K562 (cell line): ENCODE results near the gene POLR2C. TPM values are rescaled to one million over a fixed set of nuclear protein-coding genes. Genes with fewer than 3 reads are reported as not detected.

Experiments
- ATF7 ChIP-seq: fragments of 450-650 bp; IDR thresholded peaks from 2 replicates; pipeline ENCODE4 v1.7.1; 2014; ENCODE audit warnings: mild to moderate bottlenecking, moderate library complexity
- CHD4 ChIP-seq: fragments of 200-600 bp; sonication (generic); IDR thresholded peaks from 3 replicates; pipeline ENCODE4 v1.6.1; 2012; ENCODE audit warnings: low read depth, mild to moderate bottlenecking, mixed read lengths, low read length, inconsistent platforms; ENCODE audit not compliant: insufficient read depth, insufficient replicate concordance, poor library complexity, severe bottlenecking
- DEAF1 ChIP-seq: fragments of 450-650 bp; formaldehyde crosslinking; IDR thresholded peaks from 2 replicates; pipeline ENCODE4 v1.4.0; 2020; ENCODE audit warnings: mild to moderate bottlenecking, moderate library complexity
- ELF2 ChIP-seq: fragments of 250-450 bp; sonication (Bioruptor Pico); IDR thresholded peaks from 2 replicates; pipeline ENCODE4 v1.5.0; 2021; ENCODE audit warnings: mild to moderate bottlenecking
- GABPB1 ChIP-seq: sonication (generic); formaldehyde crosslinking; IDR thresholded peaks from 2 replicates; pipeline ENCODE4 v1.8.0; 2022; ENCODE audit warnings: mild to moderate bottlenecking, missing genetic modification reagents
- MCM7 ChIP-seq, 2 experiments: fragments of 450-650 bp; IDR thresholded peaks; 2 replicates each; pipeline ENCODE4 v1.6.1; 2016 to 2018
- MECOM ChIP-seq: fragments of 250-450 bp; sonication (Bioruptor Pico); IDR thresholded peaks from 2 replicates; pipeline ENCODE4 v1.8.0; 2022; ENCODE audit warnings: inconsistent platforms
- MEIS2 ChIP-seq: fragments of 450-650 bp; IDR thresholded peaks from 2 replicates; pipeline ENCODE4 v1.6.1; 2014; ENCODE audit warnings: mild to moderate bottlenecking; ENCODE audit not compliant: partially characterized antibody
- NCOA1 ChIP-seq: fragments of 450-650 bp; IDR thresholded peaks from 2 replicates; pipeline ENCODE4 v1.6.1; 2016; ENCODE audit warnings: low read depth
- RFX1 ChIP-seq: fragments of 450-650 bp; IDR thresholded peaks from 2 replicates; pipeline ENCODE4 v1.6.1; 2016; ENCODE audit warnings: mild to moderate bottlenecking, moderate library complexity
- SMAD4 ChIP-seq: fragments of 250-450 bp; sonication (Bioruptor Pico); conservative IDR thresholded peaks from 2 replicates; pipeline ENCODE4 v1.8.0; 2021; ENCODE audit warnings: inconsistent platforms, mild to moderate bottlenecking, moderate library complexity
- TAF15 ChIP-seq: fragments of 200-400 bp; formaldehyde crosslinking; IDR thresholded peaks from 2 replicates; pipeline ENCODE4 v1.6.1; 2017; ENCODE audit warnings: mild to moderate bottlenecking, low read depth, low read length, moderate library complexity
- WHSC1 ChIP-seq: IDR thresholded peaks from one replicate; pipeline ENCODE4 v1.6.1; 2012; ENCODE audit warnings: low read length, control low read depth, inconsistent platforms
- ZNF57 ChIP-seq: fragments of 450-650 bp; formaldehyde crosslinking; IDR thresholded peaks from 2 replicates; pipeline ENCODE4 v1.4.0; 2020; ENCODE audit warnings: mild to moderate bottlenecking, moderate library complexity
- ZNF668 ChIP-seq: fragments of 250-450 bp; sonication (Bioruptor Pico); IDR thresholded peaks from 2 replicates; pipeline ENCODE4 v1.8.0; 2022; ENCODE audit warnings: mild to moderate bottlenecking, inconsistent platforms
- ZNF699 ChIP-seq: fragments of 250-450 bp; sonication (Bioruptor Pico); IDR thresholded peaks from 2 replicates; pipeline ENCODE4 v1.8.0; 2021; ENCODE audit warnings: mild to moderate bottlenecking, moderate library complexity; ENCODE audit not compliant: insufficient replicate concordance
- polyA plus RNA-seq, 8 experiments: library from polyadenylated mRNA; depleted of rRNA in 4 of 8; stranded (reverse) in 5 of 8; unstranded in 3 of 8; fragments of >200 nt; fragmentation: Nextera tagmentation in 2 of 8; fragmentation: Illumina TruSeq in 1 of 8; extraction: Ambion mirVana in 2 of 8; extraction: Trizol in 1 of 8; gene quantifications; 2 replicates each; pipeline versions ENCODE4 v1.2.1 to v1.2.3, GENCODE V29; 2011 to 2014; ENCODE audit warnings: inconsistent platforms in 1 of 8, missing spikeins in 1 of 8
- total RNA-seq, 7 experiments: library from RNA; depleted of rRNA in 6 of 7; stranded (reverse); fragments of >200 nt in 6 of 7; fragmentation: Illumina TruSeq in 2 of 7; extraction: Trizol in 2 of 7; gene quantifications; 2 replicates each; pipeline versions ENCODE4 v1.2.1 to v1.2.3, GENCODE V29; 2011 to 2021; ENCODE audit warnings: low replicate concordance in 1 of 7
- TF ChIP-seq, protein P1 (sequence below), 3 experiments: fragments of 200-800 bp in 1 of 3; sonication (Bioruptor generic) in 1 of 3; sonication (generic) in 1 of 3; formaldehyde crosslinking in 1 of 3; IDR thresholded peaks; 2 replicates each; pipeline versions ENCODE4 v1.6.1 to v1.8.0; 2016 to 2022; ENCODE audit warnings: mild to moderate bottlenecking in 2 of 3, missing compliant biosample characterization in 2 of 3, missing genetic modification characterization in 2 of 3, missing genetic modification reagents in 1 of 3
- TF ChIP-seq, protein P2 (sequence below), 2 experiments: fragments of 450-650 bp; IDR thresholded peaks; 2 replicates each; pipeline ENCODE4 v1.6.1; 2016; ENCODE audit warnings: mild to moderate bottlenecking in 2 of 2, borderline replicate concordance in 1 of 2, low read depth in 1 of 2, moderate library complexity in 1 of 2

Gene POLR2C
- total and polyA plus RNA-seq, 9 of the 15 experiments (the other 6 are each of a cell fraction or from before 2014, with no cell fraction given), result 70.3 to 163 (median 92.3) TPM

DNA sequence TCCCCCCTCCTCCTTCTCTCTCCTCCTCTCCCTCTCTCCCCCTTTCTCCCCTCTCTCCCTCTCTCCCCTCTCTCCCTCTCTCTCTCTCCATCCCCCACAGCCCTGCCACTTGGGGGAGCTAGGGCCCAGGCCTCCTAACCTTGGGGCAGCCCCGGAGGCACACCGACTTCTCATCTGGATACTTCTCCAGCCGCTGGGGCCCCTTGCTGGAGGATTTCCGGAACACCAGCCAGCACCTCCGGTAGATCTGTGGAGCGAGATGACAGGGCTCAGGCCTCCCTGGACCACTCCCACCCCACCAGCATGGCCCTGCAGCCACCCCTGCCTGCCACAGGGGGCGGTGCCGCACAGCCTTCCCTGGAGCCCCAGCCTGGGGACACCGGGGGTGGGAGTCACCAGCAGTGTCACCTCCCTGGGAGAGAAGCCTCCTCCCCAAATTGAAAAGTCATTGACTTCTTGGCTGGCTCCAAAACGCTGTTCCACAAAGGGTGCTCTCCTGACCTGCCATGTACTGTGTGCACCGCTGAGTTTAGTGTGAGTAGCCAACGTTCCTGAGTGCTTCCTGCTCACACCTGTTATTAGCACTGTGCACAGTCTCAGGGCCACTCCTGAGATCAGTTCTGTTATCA is 13.3 kb downstream of the POLR2C start (continued):
- TF ChIP-seq, protein P1, sequence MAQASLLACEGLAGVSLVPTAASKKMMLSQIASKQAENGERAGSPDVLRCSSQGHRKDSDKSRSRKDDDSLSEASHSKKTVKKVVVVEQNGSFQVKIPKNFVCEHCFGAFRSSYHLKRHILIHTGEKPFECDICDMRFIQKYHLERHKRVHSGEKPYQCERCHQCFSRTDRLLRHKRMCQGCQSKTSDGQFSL (CRISPR knock-in tag; IDR thresholded peaks at IDR 0.05), result no peak
- TF ChIP-seq, protein P1 (tag; IDR thresholded peaks at IDR 0.05), result no peak
- TF ChIP-seq MCM7 (IDR thresholded peaks at IDR 0.05) (no peak), GABPB1 (CRISPR knock-in tag) (no peak), ELF2 (CRISPR knock-in tag) (no peak), SMAD4 (no peak), NCOA1 (no peak), ZNF699 (CRISPR knock-in tag) (no peak), MECOM (no peak), ZNF668 (no peak), WHSC1 (no peak), MEIS2 (no peak), RFX1 (no peak), ZNF57 (CRISPR knock-in tag) (no peak), TAF15 (no peak), CHD4 (no peak), DEAF1 (CRISPR knock-in tag) (0 out of 2 replicates have a peak, but pooled peaks have one; percentile 13), ATF7 (0 out of 2 replicates have a peak, but pooled peaks have one; percentile 34)
- TF ChIP-seq, protein P2, sequence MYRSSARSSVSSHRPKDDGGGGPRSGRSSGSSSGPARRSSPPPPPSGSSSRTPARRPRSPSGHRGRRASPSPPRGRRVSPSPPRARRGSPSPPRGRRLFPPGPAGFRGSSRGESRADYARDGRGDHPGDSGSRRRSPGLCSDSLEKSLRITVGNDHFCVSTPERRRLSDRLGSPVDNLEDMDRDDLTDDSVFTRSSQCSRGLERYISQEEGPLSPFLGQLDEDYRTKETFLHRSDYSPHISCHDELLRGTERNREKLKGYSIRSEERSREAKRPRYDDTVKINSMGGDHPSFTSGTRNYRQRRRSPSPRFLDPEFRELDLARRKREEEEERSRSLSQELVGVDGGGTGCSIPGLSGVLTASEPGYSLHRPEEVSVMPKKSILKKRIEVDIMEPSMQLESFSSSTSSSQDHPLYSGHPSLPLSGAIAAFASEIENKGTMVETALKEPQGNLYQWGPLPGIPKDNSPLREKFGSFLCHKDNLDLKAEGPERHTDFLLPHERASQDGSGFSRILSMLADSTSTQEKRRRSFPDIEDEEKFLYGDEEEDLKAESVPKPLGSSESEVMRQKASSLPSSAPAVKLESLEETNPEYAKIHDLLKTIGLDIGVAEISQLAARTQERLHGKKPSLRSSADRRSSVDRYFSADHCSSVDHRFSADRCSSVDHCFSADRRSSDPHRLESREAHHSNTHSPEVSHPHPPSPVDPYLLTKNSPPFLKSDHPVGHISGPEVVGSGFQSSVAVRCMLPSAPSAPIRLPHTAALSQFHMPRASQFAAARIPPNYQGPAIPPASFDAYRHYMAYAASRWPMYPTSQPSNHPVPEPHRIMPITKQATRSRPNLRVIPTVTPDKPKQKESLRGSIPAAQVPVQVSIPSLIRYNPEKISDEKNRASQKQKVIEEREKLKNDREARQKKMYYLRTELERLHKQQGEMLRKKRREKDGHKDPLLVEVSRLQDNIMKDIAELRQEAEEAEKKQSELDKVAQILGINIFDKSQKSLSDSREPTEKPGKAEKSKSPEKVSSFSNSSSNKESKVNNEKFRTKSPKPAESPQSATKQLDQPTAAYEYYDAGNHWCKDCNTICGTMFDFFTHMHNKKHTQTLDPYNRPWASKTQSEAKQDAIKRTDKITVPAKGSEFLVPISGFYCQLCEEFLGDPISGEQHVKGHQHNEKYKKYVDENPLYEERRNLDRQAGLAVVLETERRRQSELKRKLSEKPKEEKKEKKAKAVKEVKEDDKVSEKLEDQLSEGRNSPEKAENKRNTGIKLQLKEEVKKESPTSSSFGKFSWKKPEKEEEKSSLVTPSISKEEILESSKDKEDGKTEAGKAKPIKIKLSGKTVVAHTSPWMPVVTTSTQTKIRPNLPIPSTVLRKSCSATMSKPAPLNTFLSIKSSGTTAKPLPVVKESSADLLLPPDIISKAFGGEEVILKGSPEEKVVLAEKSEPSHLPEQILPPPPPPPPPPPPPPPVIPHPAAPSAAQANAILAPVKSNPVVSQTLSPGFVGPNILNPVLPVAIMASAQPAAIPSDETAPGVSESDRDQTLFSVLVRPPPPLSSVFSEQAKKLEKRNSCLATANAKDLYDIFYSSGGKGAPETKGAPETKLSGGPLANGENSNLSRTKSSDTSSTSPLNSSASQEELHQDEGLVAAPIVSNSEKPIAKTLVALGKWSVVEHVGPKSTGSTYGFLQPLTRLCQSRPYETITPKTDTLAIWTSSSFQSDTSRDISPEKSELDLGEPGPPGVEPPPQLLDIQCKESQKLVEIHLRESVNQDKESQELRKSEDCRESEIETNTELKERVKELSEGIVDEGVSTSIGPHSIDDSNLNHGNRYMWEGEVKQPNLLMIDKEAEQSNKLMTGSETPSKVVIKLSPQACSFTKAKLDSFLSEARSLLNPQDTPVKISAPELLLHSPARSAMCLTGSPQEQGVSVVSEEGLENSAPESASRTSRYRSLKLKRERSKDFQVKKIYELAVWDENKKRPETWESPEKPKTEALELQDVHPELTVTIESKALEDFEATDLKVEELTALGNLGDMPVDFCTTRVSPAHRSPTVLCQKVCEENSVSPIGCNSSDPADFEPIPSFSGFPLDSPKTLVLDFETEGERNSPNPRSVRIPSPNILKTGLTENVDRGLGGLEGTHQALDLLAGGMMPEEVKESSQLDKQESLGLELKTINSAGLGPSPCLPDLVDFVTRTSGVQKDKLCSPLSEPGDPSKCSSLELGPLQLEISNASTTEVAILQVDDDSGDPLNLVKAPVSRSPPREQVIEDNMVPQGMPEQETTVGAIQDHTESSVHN (IDR thresholded peaks at IDR 0.05; ENCODE audit: borderline replicate concordance in 1 of 2, low read depth in 1 of 2), result no peak
